Endothelial cell of umbilical vein (primary cell): ENCODE results near the gene DIDO1. TPM values are rescaled to one million over a fixed set of nuclear protein-coding genes. Genes with fewer than 3 reads are reported as not detected.

Source experiments
- BruUV-seq: library from RNA; stranded (reverse); fragments of 400-500 nt; replicated peaks from 2 replicates; lab custom pipeline; 2021; lab: Mats Ljungman, UMichigan
- CTCF ChIA-PET: fragments of 300-600, 350-600 bp; sonication (Branson Sonifier 250); formaldehyde crosslinking; loops from one replicate; lab custom pipeline; 2021; ENCODE audit warnings: antibody characterized with exemption, inconsistent platforms; lab: Charles Lee
- POLR2A ChIA-PET: fragments of 300-600, 350-600 bp; sonication (Branson Sonifier 250); formaldehyde crosslinking; loops from one replicate; lab custom pipeline; 2021; ENCODE audit warnings: antibody characterized with exemption, inconsistent platforms; lab: Charles Lee
- DNase-seq: peaks from one replicate; pipeline ENCODE4 v3.0.0-alpha.2; 2011; ENCODE audit warnings: low read depth, low spot score
- FAIRE-seq: peaks from 2 replicates; lab custom pipeline; 2011; peaks lifted over from hg19 to GRCh38; lab: Jason Lieb, UNC
- H2AFZ ChIP-seq: 2 replicates; pipeline ENCODE4 v1.6.0; 2012; ENCODE audit warnings: low read depth, low read length, control low read depth, inconsistent platforms
- H3K27ac ChIP-seq: 2 replicates; pipeline ENCODE4 v1.5.1; 2011; ENCODE audit warnings: low read depth, mild to moderate bottlenecking, control low read depth, low read length, moderate library complexity; ENCODE audit not compliant: insufficient read depth
- H3K27me3 ChIP-seq, 2 experiments: 2 replicates each; pipeline versions ENCODE4 v1.6.0 to v1.6.1; 2011; ENCODE audit warnings: low read length in 2 of 2, mixed read lengths in 1 of 2; ENCODE audit not compliant: control insufficient read depth in 2 of 2, insufficient read depth in 2 of 2
- H3K36me3 ChIP-seq, 2 experiments: 2 replicates in 1 of 2; 3 replicates in 1 of 2; pipeline ENCODE4 v1.5.1; 2011; ENCODE audit warnings: low read length in 2 of 2, mild to moderate bottlenecking in 1 of 2, moderate library complexity in 1 of 2; ENCODE audit not compliant: control insufficient read depth in 2 of 2, insufficient read depth in 2 of 2; ENCODE audit errors: extremely low read depth in 1 of 2
- H3K4me1 ChIP-seq: 3 replicates; pipeline ENCODE4 v1.5.1; 2011; ENCODE audit warnings: mild to moderate bottlenecking, low read length; ENCODE audit not compliant: control insufficient read depth, insufficient read depth; ENCODE audit errors: extremely low read depth
- H3K4me2 ChIP-seq: 2 replicates; pipeline ENCODE4 v1.6.1; 2011; ENCODE audit warnings: low read length, control low read depth, mixed read lengths; ENCODE audit not compliant: insufficient read depth
- H3K4me3 ChIP-seq, 3 experiments: fragments of 200-600 bp in 1 of 3; sonication (generic), shearing (Covaris generic) in 1 of 3; replicated peaks in 1 of 3; 2 replicates each; pipeline ENCODE4 v1.5.1; 2011 to 2016; ENCODE audit warnings: control low read depth in 3 of 3, low read length in 3 of 3, mild to moderate bottlenecking in 2 of 3, inconsistent platforms in 1 of 3, low read depth in 1 of 3, moderate library complexity in 1 of 3; ENCODE audit not compliant: insufficient read depth in 1 of 3
- H3K79me2 ChIP-seq: 2 replicates; pipeline ENCODE4 v1.6.0; 2012; ENCODE audit warnings: low read length, inconsistent platforms; ENCODE audit not compliant: control insufficient read depth, insufficient read depth
- H3K9ac ChIP-seq: replicated peaks from 2 replicates; pipeline ENCODE3; 2011; ENCODE audit warnings: low read length, control low read depth; ENCODE audit not compliant: insufficient read depth; ENCODE audit errors: extremely low read depth
- H3K9me1 ChIP-seq: replicated peaks from 3 replicates; pipeline ENCODE4 v1.6.0; 2011; ENCODE audit warnings: mild to moderate bottlenecking, low read length; ENCODE audit not compliant: control insufficient read depth, insufficient read depth; ENCODE audit errors: extremely low read depth
- H3K9me3 ChIP-seq: replicated peaks from 2 replicates; pipeline ENCODE4 v1.5.1; 2012; ENCODE audit warnings: low read length, inconsistent platforms; ENCODE audit not compliant: control insufficient read depth, insufficient read depth
- H4K20me1 ChIP-seq: replicated peaks from 2 replicates; pipeline ENCODE3; 2011; ENCODE audit warnings: mild to moderate bottlenecking, low read length; ENCODE audit not compliant: control insufficient read depth, insufficient read depth; ENCODE audit errors: extremely low read depth
- CTCF ChIP-seq, 2 donors: IDR thresholded peaks; 1 replicate in 1 of 2; 2 replicates in 1 of 2; pipeline ENCODE4 v1.5.1; 2011; ENCODE audit warnings: low read length in 2 of 2, mild to moderate bottlenecking in 2 of 2, moderate library complexity in 2 of 2, control low read depth in 1 of 2, inconsistent platforms in 1 of 2, low read depth in 1 of 2; ENCODE audit not compliant: insufficient read depth in 1 of 2; ENCODE audit errors: extremely low read depth in 1 of 2
- EZH2 ChIP-seq: IDR thresholded peaks from 2 replicates; pipeline ENCODE4 v1.6.1; 2012; ENCODE audit warnings: borderline replicate concordance, low read depth, mild to moderate bottlenecking, moderate library complexity, low read length, inconsistent platforms; ENCODE audit not compliant: severe bottlenecking
- FOS ChIP-seq: IDR thresholded peaks from 2 replicates; pipeline ENCODE4 v1.6.1; 2011; ENCODE audit warnings: mild to moderate bottlenecking, low read length, moderate library complexity, borderline replicate concordance; ENCODE audit not compliant: insufficient read depth
- JUN ChIP-seq: IDR thresholded peaks from 2 replicates; pipeline ENCODE4 v1.6.1; 2011; ENCODE audit warnings: borderline replicate concordance, low read depth; ENCODE audit not compliant: insufficient read length, insufficient read depth
- MAX ChIP-seq: IDR thresholded peaks from 2 replicates; pipeline ENCODE4 v1.6.1; 2011; ENCODE audit not compliant: insufficient read depth, insufficient read length
- MYC ChIP-seq: IDR thresholded peaks from one replicate; pipeline ENCODE4 v1.6.1; 2011; ENCODE audit warnings: mild to moderate bottlenecking, low read depth, low read length
- POLR2A ChIP-seq: IDR thresholded peaks from 2 replicates; pipeline ENCODE4 v1.6.1; 2012; ENCODE audit warnings: low read depth, mild to moderate bottlenecking, control low read depth, low read length
- POLR2AphosphoS5 ChIP-seq: IDR thresholded peaks from 2 replicates; pipeline ENCODE4 v1.6.1; 2012; ENCODE audit warnings: low read depth, mild to moderate bottlenecking, control low read depth, low read length, moderate library complexity; ENCODE audit not compliant: insufficient read depth
- dilution Hi-C: fragments of 300-500 bp; cut with MboI; formaldehyde crosslinking; loops from one replicate; pipeline ENCODE4 v1.15.0; 2019; ENCODE audit warnings: low sequenced_read_pairs; ENCODE audit not compliant: extremely low pct_ligation_motif_present
- intact Hi-C: fragments of 100-400 bp; cut with micrococcal nuclease; formaldehyde crosslinking; loops from one replicate; pipeline ENCODE4 v1.10.0; 2022
- polyA plus RNA-seq, 4 experiments: library from polyadenylated mRNA; depleted of rRNA in 3 of 4; stranded (reverse) in 3 of 4; unstranded in 1 of 4; fragments of >200 nt; gene quantifications; 2 replicates each; pipeline versions ENCODE4 v1.2.1 to v1.2.3, GENCODE V29; 2011 to 2012; ENCODE audit warnings: missing spikeins in 1 of 4
- total RNA-seq: library from RNA; stranded (reverse); gene quantifications from 2 replicates; pipeline ENCODE4 v1.2.3, GENCODE V29; 2021

Gene DIDO1
- total and polyA plus RNA-seq, 2 donors (not counting 3 experiments of a cell fraction or from before 2014, with no cell fraction given): 22.1 to 51.2 TPM

- BruUV-seq: no TSS peak
- intact Hi-C loops: no loop called here
- H3K4me3 ChIP-seq: no peak overlapping the region
- ChIA-PET POLR2A (no interaction called here), CTCF (no interaction called here)
- no peaks in the 10 kb centered on the region for H3K4me1 ChIP-seq
- no peaks in the 10 kb centered on the region for H3K9me1 ChIP-seq
- H3K4me2 ChIP-seq: no peak overlapping the region
- no peak overlapping the region for H2AFZ ChIP-seq
- FAIRE-seq: no peak
- no peaks in the 10 kb centered on the region for H3K79me2 ChIP-seq
- H3K27me3 ChIP-seq: no peaks in the 10 kb centered on the region
- no peaks in the 10 kb centered on the region for H3K36me3 ChIP-seq
- no peak for TF ChIP-seq CTCF (IDR thresholded peaks at IDR 0.05; ENCODE audit: extremely low read depth in 1 of 2, insufficient read depth in 1 of 2, low read depth in 1 of 2, low read length in 2 of 2)
- TF ChIP-seq POLR2A: no peak
- no peak for TF ChIP-seq JUN
- no peak for TF ChIP-seq POLR2AphosphoS5
- no peak for TF ChIP-seq FOS
- TF ChIP-seq EZH2: no peak
- TF ChIP-seq MAX: no peak
- no peak for TF ChIP-seq MYC
- no peaks in the 10 kb centered on the region for H3K9me3 ChIP-seq
- DNase-seq: no peak
- dilution Hi-C loops: no loop called here
- H3K27ac ChIP-seq: no peak overlapping the region
- H3K9ac ChIP-seq: no peak overlapping the region
- H4K20me1 ChIP-seq: no peaks in the 10 kb centered on the region
Observed at GRCh38 chr20:62837790-62838127, 88.5 kb downstream of the DIDO1 start.
